Osteocyte (in vitro differentiated cells): ENCODE results near the gene MAP4K2. TPM values are rescaled to one million over a fixed set of nuclear protein-coding genes. Genes with fewer than 3 reads are reported as not detected.
A peak's percentile ranks its signal among the peaks of the same experiment; 100 is the strongest.

Experiments
- DNase-seq: peaks from one replicate; pipeline ENCODE4 v3.0.0; 2021; ENCODE audit warnings: mixed read lengths; ENCODE audit not compliant: unreplicated experiment; ENCODE audit errors: extremely low spot score
- H3K27ac Mint-ChIP-seq: one replicate; pipeline ENCODE4 v1.8.0; 2021; ENCODE audit warnings: mild to moderate bottlenecking, mixed read lengths; ENCODE audit not compliant: unreplicated experiment
- H3K27me3 Mint-ChIP-seq: one replicate; pipeline ENCODE4 v1.8.0; 2021; ENCODE audit warnings: mixed read lengths; ENCODE audit not compliant: unreplicated experiment
- H3K36me3 Mint-ChIP-seq: one replicate; pipeline ENCODE4 v1.8.0; 2021; ENCODE audit warnings: mixed read lengths; ENCODE audit not compliant: unreplicated experiment
- H3K4me1 Mint-ChIP-seq: one replicate; pipeline ENCODE4 v1.8.0; 2021; ENCODE audit warnings: mixed read lengths; ENCODE audit not compliant: unreplicated experiment
- H3K4me3 Mint-ChIP-seq: one replicate; pipeline ENCODE4 v1.8.0; 2021; ENCODE audit warnings: mild to moderate bottlenecking, moderate library complexity, mixed read lengths; ENCODE audit not compliant: unreplicated experiment
- H3K9me3 Mint-ChIP-seq: one replicate; pipeline ENCODE4 v1.8.0; 2021; ENCODE audit warnings: mixed read lengths; ENCODE audit not compliant: unreplicated experiment
- total RNA-seq: library from RNA; stranded (reverse); gene quantifications from 2 replicates; pipeline ENCODE4 v1.2.1, GENCODE V29; 2021
- TF ChIP-seq, protein P1 (sequence below): fragments of 200-600 bp; sonication (generic); IDR thresholded peaks from 2 replicates; pipeline ENCODE4 v1.5.0; 2021; ENCODE audit warnings: antibody characterized with exemption, mild to moderate bottlenecking, moderate library complexity

MAP4K2 gene
- total RNA-seq, 1 donor from 2014 or later: 16.0 TPM

DNA sequence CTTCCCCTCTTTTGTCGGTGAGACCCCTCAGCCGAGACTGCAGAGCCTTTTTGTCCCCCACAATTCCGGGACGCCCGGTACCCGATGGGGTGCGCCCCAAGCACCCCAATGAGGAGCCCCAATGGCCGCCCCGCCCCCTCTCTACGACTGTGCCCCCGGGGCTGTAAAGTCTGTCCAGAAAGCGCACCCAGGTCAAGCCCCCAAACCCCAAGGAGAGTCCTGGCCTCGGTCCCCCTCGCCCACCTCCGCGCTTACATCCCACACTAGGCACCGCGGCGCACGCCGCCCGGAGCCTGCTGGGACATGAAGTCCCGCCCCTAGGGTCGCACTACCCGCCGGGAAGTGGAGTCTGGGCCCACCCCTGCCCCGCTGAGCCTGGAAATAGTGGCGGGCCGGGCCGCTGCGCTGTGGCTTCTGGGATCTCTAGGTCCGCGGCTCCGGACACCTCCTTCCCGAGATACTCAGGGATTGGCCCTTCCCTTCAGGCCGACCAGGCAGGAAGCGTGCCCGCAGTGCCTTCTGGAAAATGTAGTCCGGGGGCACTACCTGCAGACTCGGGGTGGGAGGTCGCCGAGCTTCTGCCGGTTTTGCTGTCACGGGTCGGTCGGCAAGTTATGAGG is 7.4 kb upstream of the MAP4K2 start, which contains the start of gene MEN1:
MEN1 (minus strand) TSS at position 281 of the 620 bp plus-strand sequence. CDS start 442 bp downstream, outside the sequence.
- no peaks in the 10 kb centered on the region for H3K27me3 Mint-ChIP-seq
- H3K4me1 Mint-ChIP-seq: peaks cover 15% of the 10 kb centered on the region
- peak within 1 kb of the TSS; percentile 87 for H3K27ac Mint-ChIP-seq
- H3K36me3 Mint-ChIP-seq: peaks cover 11% of the 10 kb centered on the region
- TF ChIP-seq, protein P1, sequence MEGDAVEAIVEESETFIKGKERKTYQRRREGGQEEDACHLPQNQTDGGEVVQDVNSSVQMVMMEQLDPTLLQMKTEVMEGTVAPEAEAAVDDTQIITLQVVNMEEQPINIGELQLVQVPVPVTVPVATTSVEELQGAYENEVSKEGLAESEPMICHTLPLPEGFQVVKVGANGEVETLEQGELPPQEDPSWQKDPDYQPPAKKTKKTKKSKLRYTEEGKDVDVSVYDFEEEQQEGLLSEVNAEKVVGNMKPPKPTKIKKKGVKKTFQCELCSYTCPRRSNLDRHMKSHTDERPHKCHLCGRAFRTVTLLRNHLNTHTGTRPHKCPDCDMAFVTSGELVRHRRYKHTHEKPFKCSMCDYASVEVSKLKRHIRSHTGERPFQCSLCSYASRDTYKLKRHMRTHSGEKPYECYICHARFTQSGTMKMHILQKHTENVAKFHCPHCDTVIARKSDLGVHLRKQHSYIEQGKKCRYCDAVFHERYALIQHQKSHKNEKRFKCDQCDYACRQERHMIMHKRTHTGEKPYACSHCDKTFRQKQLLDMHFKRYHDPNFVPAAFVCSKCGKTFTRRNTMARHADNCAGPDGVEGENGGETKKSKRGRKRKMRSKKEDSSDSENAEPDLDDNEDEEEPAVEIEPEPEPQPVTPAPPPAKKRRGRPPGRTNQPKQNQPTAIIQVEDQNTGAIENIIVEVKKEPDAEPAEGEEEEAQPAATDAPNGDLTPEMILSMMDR: no peak
- no peaks in the 10 kb centered on the region for H3K9me3 Mint-ChIP-seq
- DNase-seq: peak; percentile 98
- H3K4me3 Mint-ChIP-seq: peak within 1 kb of the TSS; percentile 98

DNA sequence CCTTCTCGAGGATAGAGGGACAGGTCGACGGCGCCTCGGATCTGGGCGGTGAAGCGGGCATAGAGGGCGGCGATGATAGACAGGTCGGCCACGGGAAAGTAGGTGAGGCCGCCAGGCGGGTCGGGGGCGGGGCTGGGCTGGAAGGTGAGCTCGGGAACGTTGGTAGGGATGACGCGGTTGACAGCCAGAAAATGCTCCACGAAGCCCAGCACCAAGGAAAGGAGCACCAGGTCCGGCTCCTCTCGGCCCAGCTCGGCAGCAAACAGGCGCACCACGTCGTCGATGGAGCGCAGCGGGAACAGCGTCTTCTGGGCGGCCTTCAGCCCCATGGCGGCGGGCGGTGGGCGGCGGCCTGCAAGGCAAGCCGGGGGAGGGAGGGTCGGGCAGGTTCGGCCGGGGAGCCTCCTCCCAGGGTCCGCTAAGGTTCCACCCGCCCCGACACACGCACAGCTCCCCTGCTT is 6.8 kb upstream of the MAP4K2 start:
- Mint-ChIP-seq H3K36me3 (peaks cover 11% of the 10 kb centered on the region), H3K27ac (peak overlapping the region; percentile 87), H3K4me1 (peaks cover 15% of the 10 kb centered on the region), H3K9me3 (no peaks in the 10 kb centered on the region), H3K4me3 (peak overlapping the region; percentile 98), H3K27me3 (no peaks in the 10 kb centered on the region)
- TF ChIP-seq, protein P1: no peak
- DNase-seq: no peak

DNA sequence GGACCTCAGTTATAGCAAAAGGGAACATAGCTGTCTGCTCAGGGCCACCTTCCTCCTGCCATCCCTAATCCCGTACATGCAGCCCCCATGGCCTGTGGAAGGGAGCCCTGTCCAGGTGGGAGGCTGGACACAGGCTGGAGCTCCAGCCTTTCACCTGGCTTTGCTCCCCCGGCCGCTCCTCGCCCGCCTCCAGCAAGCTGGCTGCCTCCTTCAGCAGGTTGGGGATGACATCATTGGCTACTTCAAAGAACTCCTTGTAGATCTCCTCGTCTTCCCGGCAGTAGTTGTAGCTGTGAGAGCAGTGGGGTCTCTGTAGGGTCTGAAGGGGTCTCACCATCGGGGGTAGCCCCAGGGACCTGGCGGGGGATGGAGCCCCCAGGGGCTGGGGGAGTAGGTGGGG is 2.5 kb upstream of the MAP4K2 start:
- Mint-ChIP-seq H3K36me3 (peaks cover 11% of the 10 kb centered on the region), H3K27ac (no peak overlapping the region), H3K9me3 (no peaks in the 10 kb centered on the region), H3K27me3 (no peaks in the 10 kb centered on the region), H3K4me1 (peaks cover 28% of the 10 kb centered on the region), H3K4me3 (no peak overlapping the region)
- TF ChIP-seq, protein P1: no peak
- no peak for DNase-seq

DNA sequence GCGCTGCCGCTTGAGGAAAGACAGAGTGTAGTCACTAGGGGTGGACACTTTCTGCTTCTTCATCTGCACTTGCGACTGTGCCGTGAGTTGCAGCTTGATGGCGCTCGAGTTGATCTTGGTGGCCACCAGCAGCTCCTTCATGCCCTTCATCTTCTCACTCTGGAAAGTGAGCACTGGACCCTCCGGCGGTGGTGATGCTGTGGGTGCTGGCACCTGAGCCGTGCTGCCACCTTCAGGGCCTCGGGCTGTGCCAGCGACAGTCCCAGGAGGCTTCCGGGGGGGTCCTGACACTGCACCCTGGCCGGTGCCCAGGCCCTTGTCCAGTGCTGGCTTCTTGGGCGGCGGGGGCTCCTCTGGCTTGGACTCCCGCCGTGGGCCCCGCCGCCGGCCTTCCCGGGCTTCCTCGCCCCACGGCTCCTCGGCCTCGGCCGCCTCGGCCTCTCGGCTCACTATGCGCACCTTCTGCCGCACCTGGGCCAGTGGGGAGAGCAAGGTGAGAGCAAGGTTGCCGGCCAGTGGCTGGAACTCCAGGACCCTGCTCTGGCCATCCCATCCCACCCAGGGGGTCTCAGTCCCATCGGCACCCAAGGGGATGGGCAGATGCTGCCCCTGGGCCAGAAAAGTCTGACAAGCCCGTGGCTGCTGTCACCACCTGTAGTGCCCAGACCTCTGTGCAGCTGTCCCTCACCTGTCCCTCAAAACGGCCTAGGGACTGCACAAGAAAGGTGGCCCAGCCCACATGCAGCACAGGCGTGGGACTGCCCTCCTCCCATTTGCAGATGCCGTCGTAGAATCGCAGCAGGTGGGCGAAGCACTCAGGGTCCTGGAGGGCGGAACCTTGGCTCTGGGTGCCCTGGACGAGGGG is 1.6 kb upstream of the MAP4K2 start:
- H3K27ac Mint-ChIP-seq: peak overlapping the region; percentile 98
- TF ChIP-seq, protein P1: no peak

DNA sequence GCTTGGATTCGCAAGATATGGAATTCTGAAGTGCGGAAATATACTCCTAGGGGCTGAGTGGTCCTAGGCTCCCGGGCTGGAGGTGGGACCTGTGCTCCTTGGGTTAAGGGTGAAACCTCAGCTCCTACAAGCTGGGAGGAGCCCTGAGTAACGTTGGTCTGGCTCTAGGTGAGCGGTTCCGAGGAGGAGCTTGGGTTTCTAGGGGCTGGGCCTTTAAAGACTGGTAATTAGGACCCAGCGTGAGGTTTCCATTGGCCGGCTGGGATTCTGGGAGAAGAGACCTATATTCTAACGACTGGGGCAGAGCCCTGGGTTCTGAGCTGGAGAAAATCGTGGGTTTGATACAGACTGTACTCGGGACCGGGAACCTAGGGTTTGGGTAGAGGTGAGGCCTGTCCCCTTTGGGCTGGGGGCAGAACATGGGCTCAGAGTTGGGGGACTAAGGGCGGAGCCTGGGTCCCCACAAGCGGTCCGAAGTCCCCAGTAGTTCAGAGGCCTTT is 882 bp upstream of the MAP4K2 start:
- Mint-ChIP-seq H3K4me1 (peaks cover 19% of the 10 kb centered on the region), H3K36me3 (peaks cover 11% of the 10 kb centered on the region), H3K4me3 (peak overlapping the region; percentile 82), H3K9me3 (no peaks in the 10 kb centered on the region), H3K27me3 (no peaks in the 10 kb centered on the region), H3K27ac (peak overlapping the region; percentile 98)
- TF ChIP-seq, protein P1: no peak
- DNase-seq: no peak

More for the DNA sequence above, 1.6 kb upstream of the MAP4K2 start:
- Mint-ChIP-seq H3K4me3 (peak overlapping the region; percentile 82), H3K9me3 (no peaks in the 10 kb centered on the region), H3K36me3 (peaks cover 11% of the 10 kb centered on the region), H3K4me1 (peaks cover 23% of the 10 kb centered on the region), H3K27me3 (no peaks in the 10 kb centered on the region)
- no peak for DNase-seq
